ENCODE data around the gene ZNF813.

The ZNF813 gene

DNA sequence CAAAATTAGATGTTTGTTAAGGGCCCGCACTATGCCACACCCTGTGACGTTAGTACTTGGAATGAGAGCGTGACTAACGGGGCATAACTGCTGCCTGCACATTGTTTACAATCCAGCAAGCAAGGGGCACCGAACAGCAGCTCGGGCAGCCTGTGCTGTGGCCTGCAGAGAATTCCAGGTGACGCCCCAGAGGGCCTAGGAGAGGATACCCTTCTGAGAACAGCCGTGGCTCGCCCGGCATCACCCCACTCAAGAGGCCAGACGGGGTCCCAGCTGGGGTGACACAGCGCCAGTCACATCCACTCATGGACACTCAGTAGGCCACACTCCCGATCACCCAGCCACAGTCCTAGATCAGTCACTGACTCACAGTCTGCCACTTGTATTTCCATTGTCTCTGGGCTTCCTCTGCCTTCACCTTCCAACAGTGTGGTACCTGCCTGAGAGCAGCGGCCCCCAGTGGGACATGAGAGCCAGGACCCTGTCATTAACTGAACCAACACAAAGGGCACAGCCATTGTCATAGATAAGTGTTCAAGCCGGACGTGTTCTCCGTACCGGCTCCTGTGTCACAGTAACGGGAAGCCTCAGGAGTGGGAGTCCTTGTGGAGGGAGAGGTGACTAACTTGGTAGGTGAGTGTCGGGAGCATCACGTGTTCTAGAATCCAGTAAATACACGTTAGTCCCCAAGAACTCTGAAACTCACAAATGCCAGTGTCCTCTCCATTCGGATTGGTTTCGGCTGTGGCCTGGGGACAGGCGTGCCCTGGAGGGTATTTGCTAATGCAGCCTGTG lies 77.9 kb downstream of the ZNF813 start:
- intact Hi-C loops (cut with DNase I): no loop called here

More for the DNA sequence above, 77.9 kb downstream of the ZNF813 start:
- peak in 3 of 42 donors; percentile 10 to 17 (median 13) for DNase-seq

All from head of caudate nucleus (tissue), 42 donors.